Esophagus (tissue), 2 donors: ENCODE measurements around the gene GARIN5B. TPM values are rescaled to one million over a fixed set of nuclear protein-coding genes. Genes with fewer than 3 reads are reported as not detected.

Experiments used
- H3K27ac ChIP-seq, 2 donors: one replicate each; pipeline ENCODE4 v1.5.1; 2013; ENCODE audit warnings: low read depth in 2 of 2, mild to moderate bottlenecking in 2 of 2, inconsistent platforms in 1 of 2, low read length in 1 of 2, moderate library complexity in 1 of 2
- H3K27me3 ChIP-seq, 2 donors: one replicate each; pipeline ENCODE4 v1.6.1; 2013; ENCODE audit warnings: low read length in 2 of 2, control low read depth in 1 of 2, mild to moderate bottlenecking in 1 of 2; ENCODE audit not compliant: insufficient read depth in 2 of 2, control insufficient read depth in 1 of 2
- H3K36me3 ChIP-seq, 2 donors: one replicate each; pipeline ENCODE4 v1.6.1; 2013; ENCODE audit warnings: low read length in 1 of 2; ENCODE audit not compliant: control insufficient read depth in 2 of 2, insufficient read depth in 2 of 2
- H3K4me1 ChIP-seq, 2 donors: one replicate each; pipeline ENCODE4 v1.6.1; 2013; ENCODE audit warnings: low read length in 1 of 2; ENCODE audit not compliant: control insufficient read depth in 2 of 2, insufficient read depth in 2 of 2
- H3K4me3 ChIP-seq, 2 donors: one replicate each; pipeline ENCODE4 v1.5.1; 2013; ENCODE audit warnings: low read length in 2 of 2, mild to moderate bottlenecking in 2 of 2, low read depth in 1 of 2, moderate library complexity in 1 of 2
- H3K9me3 ChIP-seq, 2 donors: one replicate each; pipeline ENCODE4 v1.6.1; 2013; ENCODE audit warnings: mild to moderate bottlenecking in 2 of 2, low read depth in 1 of 2, low read length in 1 of 2, moderate library complexity in 1 of 2; ENCODE audit not compliant: control insufficient read depth in 2 of 2, insufficient read depth in 1 of 2
- WGBS, 2 donors: extraction: QIAGEN DNeasy Blood & Tissue Kit; methylation state at CpG; one replicate each; pipeline ENCODE4 v1.1.7; 2013; 5-methylcytosine and 5-hydroxymethylcytosine counted together
- polyA plus RNA-seq, 2 donors: library from polyadenylated mRNA; stranded (reverse); fragments of 200-250 nt; gene quantifications; one replicate each; pipeline ENCODE4 v1.2.3, GENCODE V29; 2013
- donor health status: healthy with polysubstance abuse.
- donor health status: Bipolar disorder and iron deficiency.

The GARIN5B gene
- polyA plus RNA-seq, 2 donors = not detected

GRCh38 chr19:55304980-55305379 lies 58.1 kb downstream of the GARIN5B start:
- WGBS, 2 donors = 73 to 80% methylated on average over 14 of the region's 14 CpGs
- Histone ChIP-seq H3K36me3 (no peaks in the 10 kb centered on the region), H3K4me1 (peaks cover 0 to 4% of the 10 kb centered on the region in 2 donors), H3K4me3 (no peak overlapping the region), H3K27ac (no peak overlapping the region), H3K9me3 (no peaks in the 10 kb centered on the region), H3K27me3 (no peaks in the 10 kb centered on the region)

Other genes starting within 250 kb of the GARIN5B start
- gene PPP1R12C, start 245.6 kb downstream of the GARIN5B start, polyA plus RNA-seq = 100 to 1,000 TPM in 1 of 2 donors, 10 to 100 TPM in 1; 77.7 to 100 TPM
- gene TNNT1, start 214.1 kb downstream of the GARIN5B start, polyA plus RNA-seq = 10 to 100 TPM in 1 of 2 donors, 1 to 10 TPM in 1; 6.1 to 10.9 TPM
- 1 to 10 TPM; 1.0 to 2.6 TPM for gene TNNI3, start 205.5 kb downstream of the GARIN5B start, polyA plus RNA-seq
- 1 to 10 TPM in 1 of 2 donors, under 1 TPM in 1; 0.44 to 1.1 TPM for gene DNAAF3, start 196.6 kb downstream of the GARIN5B start, polyA plus RNA-seq
- gene SYT5, start 183.0 kb downstream of the GARIN5B start, polyA plus RNA-seq = under 1 TPM in 1 of 2 donors, not detected in 1; 0.05 TPM
- under 1 TPM; 0.10 to 0.19 TPM for gene PTPRH, start 153.8 kb downstream of the GARIN5B start, polyA plus RNA-seq
- 1 to 10 TPM; 2.3 to 6.0 TPM for gene TMEM86B, start 134.5 kb downstream of the GARIN5B start, polyA plus RNA-seq
- 10 to 100 TPM; 29.8 to 30.6 TPM for gene PPP6R1, start 104.2 kb downstream of the GARIN5B start, polyA plus RNA-seq
- gene HSPBP1, start 83.2 kb downstream of the GARIN5B start, polyA plus RNA-seq = 10 to 100 TPM; 30.9 to 44.9 TPM
- gene BRSK1, start 79.3 kb downstream of the GARIN5B start, polyA plus RNA-seq = 1 to 10 TPM in 1 of 2 donors, under 1 TPM in 1; 0.96 to 1.0 TPM
- gene TMEM150B, start 37.9 kb downstream of the GARIN5B start, polyA plus RNA-seq = under 1 TPM in 1 of 2 donors, not detected in 1; 0.12 TPM
- 1 to 10 TPM; 5.0 to 9.4 TPM for gene KMT5C, start 23.4 kb downstream of the GARIN5B start, polyA plus RNA-seq
- under 1 TPM; 0.48 to 0.53 TPM for gene COX6B2, start 8.5 kb downstream of the GARIN5B start, polyA plus RNA-seq
- gene IL11, start 7.2 kb upstream of the GARIN5B start, polyA plus RNA-seq = under 1 TPM; 0.47 to 0.51 TPM
- gene TMEM190, start 13.6 kb upstream of the GARIN5B start, polyA plus RNA-seq = not detected
- under 1 TPM; 0.49 to 0.98 TPM for gene TMEM238, start 21.0 kb upstream of the GARIN5B start, polyA plus RNA-seq
- gene RPL28, start 22.7 kb upstream of the GARIN5B start, polyA plus RNA-seq = 1,000 to 10,000 TPM; 2,179 to 2,435 TPM
- gene UBE2S, start 44.5 kb upstream of the GARIN5B start, polyA plus RNA-seq = 10 to 100 TPM; 12.8 to 24.1 TPM
- gene SHISA7, start 80.0 kb upstream of the GARIN5B start, polyA plus RNA-seq = under 1 TPM in 1 of 2 donors, not detected in 1; 0.01 TPM
- gene ISOC2, start 98.4 kb upstream of the GARIN5B start, polyA plus RNA-seq = 10 to 100 TPM; 38.6 to 95.2 TPM
- gene C19orf85, start 101.5 kb upstream of the GARIN5B start, polyA plus RNA-seq = under 1 TPM in 1 of 2 donors, not detected in 1; 0.04 TPM
- 1 to 10 TPM; 3.8 to 7.0 TPM for gene ZNF628, start 113.4 kb upstream of the GARIN5B start, polyA plus RNA-seq
- gene NAT14, start 121.9 kb upstream of the GARIN5B start, polyA plus RNA-seq = 1 to 10 TPM; 4.2 to 6.8 TPM
- 1 to 10 TPM in 1 of 2 donors, under 1 TPM in 1; 0.92 to 1.0 TPM for gene SSC5D, start 125.2 kb upstream of the GARIN5B start, polyA plus RNA-seq
- gene SBK2, start 173.9 kb upstream of the GARIN5B start, polyA plus RNA-seq = not detected
- gene SBK3, start 182.3 kb upstream of the GARIN5B start, polyA plus RNA-seq = under 1 TPM; 0.09 to 0.18 TPM
- 1 to 10 TPM; 3.4 to 4.4 TPM for gene ZNF579, start 217.6 kb upstream of the GARIN5B start, polyA plus RNA-seq
- gene FIZ1, start 236.3 kb upstream of the GARIN5B start, polyA plus RNA-seq = 10 to 100 TPM in 1 of 2 donors, 1 to 10 TPM in 1; 7.2 to 10.9 TPM
- gene ZNF524, start 237.0 kb upstream of the GARIN5B start, polyA plus RNA-seq = 10 to 100 TPM; 24.6 to 30.5 TPM
- 1 to 10 TPM; 4.3 to 5.9 TPM for gene ZNF865, start 242.4 kb upstream of the GARIN5B start, polyA plus RNA-seq